GM19193 (cell line): Measurements from ENCODE around the gene CIC.

Experiments
- POLR2A ChIP-seq: IDR thresholded peaks from 4 replicates; pipeline ENCODE4 v1.6.1; 2011; ENCODE audit not compliant: insufficient read depth, insufficient read length; ENCODE audit errors: extremely low read depth

CIC gene

GRCh38 chr19:42332059-42332458 lies 63.0 kb downstream of the CIC start:
- no peak for TF ChIP-seq POLR2A

- TF ChIP-seq POLR2A = no peak
Observed at GRCh38 chr19:42333018-42333417, 64.0 kb downstream of the CIC start.

- no peak for TF ChIP-seq POLR2A
Observed at GRCh38 chr19:42333975-42334696, 65.1 kb downstream of the CIC start.

GRCh38 chr19:42334697-42335373 lies 65.8 kb downstream of the CIC start:
- no peak for TF ChIP-seq POLR2A

- no peak for TF ChIP-seq POLR2A
Observed at GRCh38 chr19:42335374-42335936, 66.4 kb downstream of the CIC start.

GRCh38 chr19:42335971-42336370 lies 66.9 kb downstream of the CIC start:
- TF ChIP-seq POLR2A = no peak

- TF ChIP-seq POLR2A = no peak
Observed at GRCh38 chr19:42343344-42344110, 74.5 kb downstream of the CIC start.

GRCh38 chr19:42344336-42344893 lies 75.4 kb downstream of the CIC start:
- TF ChIP-seq POLR2A = no peak
